Measurements from ENCODE around the gene NTRK3. TPM values are rescaled to one million over a fixed set of nuclear protein-coding genes. Genes with fewer than 3 reads are reported as not detected.

The NTRK3 gene
- total RNA-seq, 2 experiments from 2014 or later: 0.78 TPM; not detected in 1

- no peak for TF ChIP-seq CTCF (IDR thresholded peaks at IDR 0.05)
- ChIA-PET CTCF (no interaction called here), POLR2A (no interaction called here)
- no peaks in the 10 kb centered on the region for H3K36me3 ChIP-seq (ENCODE audit: insufficient read depth, low read length)
- Mint-ChIP-seq H3K27ac (no peak overlapping the region), H3K36me3 (ENCODE audit: low read depth) (no peaks in the 10 kb centered on the region), H3K4me3 (no peak overlapping the region), H3K4me1 (ENCODE audit: low read depth) (no peaks in the 10 kb centered on the region), H3K9me3 (no peaks in the 10 kb centered on the region), H3K27me3 (peaks cover 6% of the 10 kb centered on the region)
- intact Hi-C loops (cut with DNase I, micrococcal nuclease): no loop called here
- H3K27me3 ChIP-seq (ENCODE audit: control insufficient read depth in 1 of 2, insufficient read depth in 2 of 2, low read length in 2 of 2): peaks cover 0 to 3% of the 10 kb centered on the region in 2 experiments
- no peak overlapping the region for H3K4me3 ChIP-seq (ENCODE audit: low read length)
- no peak for ATAC-seq (ENCODE audit: poor library complexity)
- H3K27ac ChIP-seq (ENCODE audit: low read depth in 1 of 2, low read length in 2 of 2): no peak overlapping the region
- no peaks in the 10 kb centered on the region for H3K4me1 ChIP-seq (ENCODE audit: insufficient read depth, low read length)
- no peaks in the 10 kb centered on the region for H3K9me3 ChIP-seq (ENCODE audit: control insufficient read depth in 1 of 2, insufficient read depth in 1 of 2, low read length in 2 of 2)
- DNase-seq: no peak
Observed at GRCh38 chr15:88012233-88012632, 244.3 kb downstream of the NTRK3 start.

DNA sequence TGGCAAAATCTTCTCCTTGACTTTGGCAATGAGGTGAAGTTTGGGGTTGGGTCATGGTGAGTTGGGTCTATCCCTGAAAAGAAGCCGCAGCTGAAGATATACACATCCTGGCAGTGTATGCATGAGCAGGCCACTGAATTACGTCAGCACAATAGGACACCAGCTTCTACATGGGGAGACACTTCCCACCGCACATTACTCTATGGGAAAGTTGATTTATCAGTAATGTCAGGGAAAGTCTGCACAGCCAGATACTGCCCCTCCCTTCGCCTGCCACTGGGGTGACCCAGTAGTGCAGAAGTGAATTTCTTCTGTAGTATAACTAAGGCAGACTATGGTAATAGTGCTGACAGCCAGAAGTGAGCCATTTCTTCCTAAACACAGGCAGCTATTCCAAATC is 245.0 kb downstream of the NTRK3 start:
- no peak for ATAC-seq (ENCODE audit: poor library complexity)
- CTCF ChIA-PET: no interaction called here

GRCh38 chr15:88006146-88006545 is 250.4 kb downstream of the NTRK3 start:
- no peak overlapping the region for H3K27ac Mint-ChIP-seq
- no peak for TF ChIP-seq CTCF (IDR thresholded peaks at IDR 0.05)
- no peaks in the 10 kb centered on the region for H3K4me1 Mint-ChIP-seq (ENCODE audit: low read depth)
- peaks cover 0 to 3% of the 10 kb centered on the region in 2 experiments for H3K27me3 ChIP-seq (ENCODE audit: control insufficient read depth in 1 of 2, insufficient read depth in 2 of 2, low read length in 2 of 2)
- DNase-seq (no peak), ATAC-seq (ENCODE audit: poor library complexity) (no peak)
- no peak overlapping the region for H3K27ac ChIP-seq (ENCODE audit: low read depth in 1 of 2, low read length in 2 of 2)
- H3K36me3 ChIP-seq (ENCODE audit: insufficient read depth, low read length): no peaks in the 10 kb centered on the region
- CTCF ChIA-PET: no interaction called here
- intact Hi-C loops (cut with DNase I, micrococcal nuclease): no loop called here
- H3K4me3 ChIP-seq (ENCODE audit: low read length): no peak overlapping the region
- H3K4me1 ChIP-seq (ENCODE audit: insufficient read depth, low read length): no peaks in the 10 kb centered on the region
- H3K9me3 Mint-ChIP-seq: no peaks in the 10 kb centered on the region
- no peak overlapping the region for H3K4me3 Mint-ChIP-seq
- H3K9me3 ChIP-seq (ENCODE audit: control insufficient read depth in 1 of 2, insufficient read depth in 1 of 2, low read length in 2 of 2): no peaks in the 10 kb centered on the region
- H3K36me3 Mint-ChIP-seq (ENCODE audit: low read depth): no peaks in the 10 kb centered on the region
- POLR2A ChIA-PET: no interaction called here
- peaks cover 9% of the 10 kb centered on the region for H3K27me3 Mint-ChIP-seq

More for the DNA sequence above, 245.0 kb downstream of the NTRK3 start:
- no peaks in the 10 kb centered on the region for H3K36me3 ChIP-seq (ENCODE audit: insufficient read depth, low read length)
- no peaks in the 10 kb centered on the region for H3K9me3 Mint-ChIP-seq
- H3K4me3 Mint-ChIP-seq: no peak overlapping the region
- H3K4me3 ChIP-seq (ENCODE audit: low read length): no peak overlapping the region
- POLR2A ChIA-PET: no interaction called here
- H3K27me3 Mint-ChIP-seq: peaks cover 6% of the 10 kb centered on the region
- H3K36me3 Mint-ChIP-seq (ENCODE audit: low read depth): no peaks in the 10 kb centered on the region
- no peak overlapping the region for H3K27ac Mint-ChIP-seq
- H3K27ac ChIP-seq (ENCODE audit: low read depth in 1 of 2, low read length in 2 of 2): no peak overlapping the region
- TF ChIP-seq CTCF (IDR thresholded peaks at IDR 0.05): no peak
- no peaks in the 10 kb centered on the region for H3K4me1 Mint-ChIP-seq (ENCODE audit: low read depth)
- no peaks in the 10 kb centered on the region for H3K4me1 ChIP-seq (ENCODE audit: insufficient read depth, low read length)
- intact Hi-C loops (cut with DNase I, micrococcal nuclease): no loop called here
- no peaks in the 10 kb centered on the region for H3K9me3 ChIP-seq (ENCODE audit: control insufficient read depth in 1 of 2, insufficient read depth in 1 of 2, low read length in 2 of 2)
- no peak for DNase-seq
- H3K27me3 ChIP-seq (ENCODE audit: control insufficient read depth in 1 of 2, insufficient read depth in 2 of 2, low read length in 2 of 2): peaks cover 0 to 3% of the 10 kb centered on the region in 2 experiments

Data from CD4-positive, alpha-beta T cell (primary cell).